ENCODE data around the gene RAMP3. TPM values are rescaled to one million over a fixed set of nuclear protein-coding genes. Genes with fewer than 3 reads are reported as not detected.

Gene RAMP3
- total RNA-seq, 1 donor from 2014 or later, result not detected

GRCh38 chr7:45217358-45217757 is 59.8 kb downstream of the RAMP3 start:
- H3K9me3 Mint-ChIP-seq (ENCODE audit: unreplicated experiment), result no peaks in the 10 kb centered on the region
- H3K27ac Mint-ChIP-seq (ENCODE audit: unreplicated experiment), result no peak overlapping the region
- no peaks in the 10 kb centered on the region for H3K4me1 Mint-ChIP-seq (ENCODE audit: unreplicated experiment)
- TF ChIP-seq CTCF (IDR thresholded peaks at IDR 0.05), result peak; percentile 41
- peaks cover 53% of the 10 kb centered on the region for H3K27me3 Mint-ChIP-seq (ENCODE audit: unreplicated experiment)
- H3K4me3 Mint-ChIP-seq (ENCODE audit: unreplicated experiment), result no peak overlapping the region
- peak; percentile 77 for DNase-seq (ENCODE audit: extremely low spot score, unreplicated experiment)
- no peaks in the 10 kb centered on the region for H3K36me3 Mint-ChIP-seq (ENCODE audit: unreplicated experiment)

- Mint-ChIP-seq H3K36me3 (ENCODE audit: unreplicated experiment) (no peaks in the 10 kb centered on the region), H3K9me3 (ENCODE audit: unreplicated experiment) (no peaks in the 10 kb centered on the region), H3K4me3 (ENCODE audit: unreplicated experiment) (no peak overlapping the region), H3K27ac (ENCODE audit: unreplicated experiment) (no peak overlapping the region), H3K27me3 (ENCODE audit: unreplicated experiment) (peaks cover 48% of the 10 kb centered on the region), H3K4me1 (ENCODE audit: unreplicated experiment) (no peaks in the 10 kb centered on the region)
- TF ChIP-seq CTCF (IDR thresholded peaks at IDR 0.05), result no peak
- peak; percentile 77 for DNase-seq (ENCODE audit: extremely low spot score, unreplicated experiment)
These were observed 61.5 kb downstream of the RAMP3 start for GRCh38 chr7:45219130-45219529.

GRCh38 chr7:45219801-45220435 is 62.3 kb downstream of the RAMP3 start:
- Mint-ChIP-seq H3K36me3 (ENCODE audit: unreplicated experiment) (no peaks in the 10 kb centered on the region), H3K27me3 (ENCODE audit: unreplicated experiment) (peaks cover 40% of the 10 kb centered on the region)

GRCh38 chr7:45220846-45221618 is 63.4 kb downstream of the RAMP3 start:
- TF ChIP-seq CTCF (IDR thresholded peaks at IDR 0.05), result no peak
- no peaks in the 10 kb centered on the region for H3K9me3 Mint-ChIP-seq (ENCODE audit: unreplicated experiment)
- no peaks in the 10 kb centered on the region for H3K36me3 Mint-ChIP-seq (ENCODE audit: unreplicated experiment)
- peaks cover 36% of the 10 kb centered on the region for H3K27me3 Mint-ChIP-seq (ENCODE audit: unreplicated experiment)
- H3K27ac Mint-ChIP-seq (ENCODE audit: unreplicated experiment), result no peak overlapping the region
- no peaks in the 10 kb centered on the region for H3K4me1 Mint-ChIP-seq (ENCODE audit: unreplicated experiment)
- DNase-seq (ENCODE audit: extremely low spot score, unreplicated experiment), result peak; percentile 68
- H3K4me3 Mint-ChIP-seq (ENCODE audit: unreplicated experiment), result no peak overlapping the region

More at GRCh38 chr7:45219801-45220435, 62.3 kb downstream of the RAMP3 start:
- no peak overlapping the region for H3K4me3 Mint-ChIP-seq (ENCODE audit: unreplicated experiment)
- peak; percentile 78 for DNase-seq (ENCODE audit: extremely low spot score, unreplicated experiment)
- no peak for TF ChIP-seq CTCF (IDR thresholded peaks at IDR 0.05)
- no peaks in the 10 kb centered on the region for H3K4me1 Mint-ChIP-seq (ENCODE audit: unreplicated experiment)
- no peaks in the 10 kb centered on the region for H3K9me3 Mint-ChIP-seq (ENCODE audit: unreplicated experiment)
- H3K27ac Mint-ChIP-seq (ENCODE audit: unreplicated experiment), result no peak overlapping the region

DNA sequence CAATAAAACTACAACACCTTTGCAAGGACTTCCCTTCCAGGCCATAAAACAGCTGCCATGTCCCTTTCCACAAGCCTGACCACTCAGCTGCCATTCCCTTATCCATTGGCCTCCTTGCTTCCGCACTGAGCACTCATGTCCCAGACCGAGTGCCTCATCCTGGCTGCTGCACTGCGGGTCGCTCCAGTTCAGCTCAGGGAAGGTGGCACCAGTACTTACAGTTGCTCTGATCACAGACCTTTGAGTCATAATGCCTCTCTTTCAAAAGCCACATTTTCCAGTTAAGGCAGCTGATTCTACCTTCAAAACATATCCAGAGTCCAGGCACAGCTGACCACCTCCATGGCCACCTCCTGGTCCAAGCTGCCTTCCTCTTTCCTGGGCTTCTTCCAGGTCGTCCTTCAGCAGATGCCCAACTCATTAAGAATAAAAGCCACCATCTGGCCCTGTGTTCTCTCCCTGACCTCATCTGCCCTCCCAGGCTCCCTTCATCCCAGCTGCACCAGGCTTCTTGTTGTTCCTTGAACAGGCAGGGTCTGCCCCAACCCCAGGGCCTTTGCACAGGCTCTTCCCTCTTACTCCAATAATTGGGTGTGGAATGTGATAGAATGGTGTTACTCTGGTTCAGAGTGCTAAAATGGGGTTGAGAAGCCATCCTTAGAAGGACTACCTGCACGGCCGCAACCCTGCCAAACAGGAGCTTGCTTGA is 64.5 kb downstream of the RAMP3 start:
- Mint-ChIP-seq H3K36me3 (ENCODE audit: unreplicated experiment) (no peaks in the 10 kb centered on the region), H3K4me3 (ENCODE audit: unreplicated experiment) (no peak overlapping the region), H3K9me3 (ENCODE audit: unreplicated experiment) (no peaks in the 10 kb centered on the region), H3K27me3 (ENCODE audit: unreplicated experiment) (peaks cover 36% of the 10 kb centered on the region), H3K4me1 (ENCODE audit: unreplicated experiment) (no peaks in the 10 kb centered on the region), H3K27ac (ENCODE audit: unreplicated experiment) (no peak overlapping the region)
- DNase-seq (ENCODE audit: extremely low spot score, unreplicated experiment), result peak; percentile 77
- no peak for TF ChIP-seq CTCF (IDR thresholded peaks at IDR 0.05)
